Measurements from ENCODE around the gene LAMA3.

The LAMA3 gene

GRCh38 chr18:23793985-23794867 is 105.0 kb downstream of the LAMA3 start:
- DNase-seq = no peak

- DNase-seq = no peak
These were observed 109.0 kb downstream of the LAMA3 start for GRCh38 chr18:23798249-23798648.

DNA sequence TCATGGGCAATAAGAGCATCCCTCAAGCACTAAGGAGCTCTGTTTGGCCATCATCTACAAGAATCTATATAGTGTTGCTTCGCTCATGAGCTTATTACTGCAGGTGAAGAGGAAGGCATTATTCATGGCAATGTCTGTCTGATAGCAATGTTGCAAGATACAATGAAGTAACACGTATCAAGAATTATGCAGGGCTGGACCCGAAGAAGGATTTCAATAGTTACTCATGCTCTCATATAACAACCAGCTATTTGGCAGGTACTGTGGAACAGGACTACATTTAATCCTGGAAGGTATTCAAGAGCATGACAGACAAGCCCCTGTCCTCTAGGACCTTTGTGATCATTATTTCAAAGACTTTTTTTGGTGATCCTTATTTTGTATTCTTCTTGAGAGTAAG is 109.6 kb downstream of the LAMA3 start:
- no peak for DNase-seq

DNA sequence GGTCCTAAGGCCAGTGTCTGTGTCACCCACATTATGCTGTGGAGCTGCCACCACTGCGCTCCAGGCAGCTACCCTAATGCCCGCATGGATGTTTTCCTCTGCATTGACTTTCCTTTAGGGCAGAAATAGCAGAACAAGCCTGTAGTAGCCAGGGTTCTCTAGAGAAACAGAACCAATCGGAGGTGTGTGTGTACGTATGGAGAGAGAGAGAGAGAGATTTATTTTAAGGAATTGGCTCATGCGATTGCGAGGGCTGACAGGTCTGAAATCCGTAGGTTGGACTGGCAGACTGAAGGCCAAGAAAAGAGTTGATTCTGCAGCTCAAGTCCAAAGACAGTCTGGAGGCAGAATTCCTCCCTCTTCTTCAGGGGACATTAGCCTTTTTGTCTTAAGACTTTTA is 110.3 kb downstream of the LAMA3 start:
- DNase-seq = no peak

- no peak for DNase-seq
These were observed 111.6 kb downstream of the LAMA3 start for GRCh38 chr18:23800902-23801301.

GRCh38 chr18:23802817-23803216 is 113.6 kb downstream of the LAMA3 start:
- no peak for DNase-seq

GRCh38 chr18:23803755-23804154 is 114.5 kb downstream of the LAMA3 start:
- no peak for DNase-seq

GRCh38 chr18:23805898-23806297 is 116.6 kb downstream of the LAMA3 start:
- no peak for DNase-seq

- DNase-seq = no peak
These were observed 120.2 kb downstream of the LAMA3 start for GRCh38 chr18:23809415-23809814.

- no peak for DNase-seq
These were observed 121.1 kb downstream of the LAMA3 start for GRCh38 chr18:23810396-23810795.

GRCh38 chr18:23811176-23811575 is 121.9 kb downstream of the LAMA3 start:
- no peak for DNase-seq

DNA sequence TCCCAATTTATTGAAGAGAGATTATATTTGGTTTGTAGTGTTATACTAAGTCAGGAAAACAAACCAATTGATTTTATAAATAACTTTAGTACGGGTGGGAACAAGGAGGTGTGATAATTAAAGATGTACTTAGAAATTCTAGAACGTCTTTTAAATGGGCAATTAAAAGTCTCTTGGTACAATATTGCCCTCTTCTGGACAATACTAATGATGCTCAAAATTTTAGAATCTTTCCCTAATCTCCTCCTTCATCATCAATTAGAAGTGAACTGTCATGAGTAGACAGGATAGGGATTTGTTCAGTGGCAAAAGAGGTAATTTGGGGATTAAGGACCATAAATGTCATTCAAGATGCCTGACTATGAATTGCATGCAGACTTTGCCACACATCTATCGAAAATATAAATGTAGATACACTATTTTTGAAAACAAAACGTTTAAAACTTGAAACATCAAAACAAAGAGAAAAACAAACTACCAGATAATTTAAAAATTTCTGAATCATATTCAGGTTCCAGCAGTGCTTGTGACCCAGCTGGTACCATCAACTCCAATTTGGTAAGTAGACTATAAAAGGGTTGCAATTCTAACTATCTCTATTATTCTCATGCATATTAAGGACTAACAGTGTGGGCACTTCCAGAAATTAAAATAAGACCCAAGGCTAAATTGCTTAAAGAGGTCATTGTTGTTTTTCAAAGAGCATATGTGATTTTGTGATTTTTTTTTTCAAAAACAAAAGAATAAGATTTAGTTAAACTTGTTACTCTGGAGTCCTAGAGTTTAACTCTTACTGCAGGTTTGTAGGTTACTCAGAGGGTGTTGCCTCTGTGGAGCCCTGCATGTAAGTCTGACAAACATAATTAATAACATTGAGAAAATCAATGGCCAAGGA is 123.5 kb downstream of the LAMA3 start:
- DNase-seq = peak; percentile 49

GRCh38 chr18:23814991-23815614 is 125.8 kb downstream of the LAMA3 start:
- DNase-seq = no peak

DNA sequence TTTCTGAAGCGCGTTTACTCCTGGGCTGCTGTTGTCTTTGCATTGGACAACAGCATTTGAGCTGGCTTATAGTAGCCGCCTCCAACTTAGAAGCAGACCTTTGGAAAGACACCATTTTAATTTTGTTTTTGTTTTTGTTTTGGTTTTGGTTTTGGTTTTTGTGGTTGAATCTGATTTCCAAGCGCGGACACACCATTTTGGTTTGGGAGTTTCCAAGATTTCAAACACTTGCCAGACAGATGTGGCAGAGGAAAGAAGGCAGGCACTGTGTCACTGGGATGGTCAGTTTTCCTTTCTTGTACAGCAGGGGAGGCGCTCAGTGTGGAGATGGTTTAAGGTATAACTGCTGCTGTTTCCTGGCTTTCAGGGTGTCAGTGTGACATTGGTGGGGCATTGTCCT is 126.8 kb downstream of the LAMA3 start:
- DNase-seq = no peak

- DNase-seq = no peak
These were observed 127.5 kb downstream of the LAMA3 start for GRCh38 chr18:23816740-23817139.

GRCh38 chr18:23819001-23819400 is 129.7 kb downstream of the LAMA3 start:
- no peak for DNase-seq

DNA sequence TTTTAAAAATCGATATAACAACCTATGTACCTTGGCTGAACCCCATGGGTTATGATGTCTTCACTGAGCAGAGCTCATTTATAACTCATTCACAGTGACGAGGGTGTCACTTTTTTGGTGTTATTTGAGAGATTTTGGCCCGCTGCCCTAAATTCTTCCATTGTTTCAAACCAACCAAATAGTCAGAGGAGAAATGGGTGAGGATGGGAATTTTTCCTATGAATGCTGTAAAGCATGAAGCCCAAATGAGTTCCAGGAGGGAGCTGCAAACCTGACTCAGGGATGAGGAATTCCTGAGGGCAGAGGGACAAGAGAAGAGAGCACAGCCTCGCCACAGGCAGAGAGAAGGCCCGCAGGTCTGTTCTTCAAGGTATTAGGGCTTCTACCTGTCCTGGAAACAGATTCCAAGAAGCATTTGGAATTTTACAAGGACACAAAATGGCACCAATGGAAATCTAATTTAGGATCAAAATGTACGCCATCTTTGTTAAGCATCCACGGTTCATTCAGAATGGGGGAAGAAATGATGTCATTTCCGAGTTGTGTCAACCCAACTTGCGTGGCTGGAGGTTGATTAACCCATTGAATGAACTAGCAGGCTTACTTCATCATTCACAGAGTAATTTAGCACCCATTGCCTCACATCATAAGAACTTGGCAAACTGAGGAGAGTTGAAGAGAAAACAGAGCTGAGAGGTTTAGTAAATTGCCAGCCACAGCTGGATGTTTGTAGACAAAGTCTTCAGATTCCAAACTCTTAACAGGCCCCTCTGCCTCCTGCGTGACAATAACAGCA is 133.5 kb downstream of the LAMA3 start:
- DNase-seq = no peak

DNA sequence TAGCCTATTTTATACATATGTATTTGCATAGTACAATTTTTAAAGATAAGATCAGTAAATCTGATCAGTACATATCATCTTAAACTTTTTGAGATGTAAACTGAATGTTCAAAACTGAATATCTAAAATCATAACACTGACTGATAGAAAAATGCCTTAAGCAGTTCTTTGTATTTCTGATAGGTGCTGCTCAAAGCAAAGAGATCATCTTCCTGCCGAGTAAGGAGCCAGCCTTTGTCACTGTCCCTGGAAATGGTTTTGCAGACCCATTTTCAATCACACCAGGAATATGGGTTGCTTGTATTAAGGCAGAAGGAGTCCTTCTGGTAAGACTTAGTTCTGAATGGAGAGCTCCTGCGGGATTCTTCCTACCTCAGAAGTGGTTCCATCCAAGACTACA is 135.0 kb downstream of the LAMA3 start:
- DNase-seq = no peak

GRCh38 chr18:23824669-23825068 is 135.4 kb downstream of the LAMA3 start:
- no peak for DNase-seq

DNA sequence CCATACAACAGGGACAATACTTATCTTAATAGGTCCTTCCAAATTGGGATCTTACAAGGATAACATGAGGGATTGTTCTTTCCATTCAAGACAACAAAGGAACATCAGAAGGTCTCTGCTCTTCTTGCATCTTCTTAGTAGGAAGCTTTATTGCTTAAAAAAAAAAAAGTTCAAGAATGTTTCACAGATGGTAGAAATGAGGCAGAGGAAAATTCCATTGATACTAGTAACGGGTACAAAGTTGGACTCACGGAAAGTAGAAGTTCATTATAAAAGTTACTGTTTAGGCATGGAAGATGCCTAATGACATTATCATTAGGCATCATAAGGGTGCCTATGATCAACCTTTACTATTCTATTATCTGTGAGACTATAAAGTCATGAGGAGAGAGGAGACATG is 136.2 kb downstream of the LAMA3 start:
- DNase-seq = no peak

- no peak for DNase-seq
These were observed 136.7 kb downstream of the LAMA3 start for GRCh38 chr18:23825978-23826405.

GRCh38 chr18:23826850-23827620 is 137.8 kb downstream of the LAMA3 start:
- no peak for DNase-seq

Measured in NCI-H526 treated with DMSO at 0.1 percent for 48 hours (cell line).